RPMI7951 (cell line): Measurements from ENCODE around the gene SEPTIN8. TPM values are rescaled to one million over a fixed set of nuclear protein-coding genes. Genes with fewer than 3 reads are reported as not detected.
A peak's percentile ranks its signal among the peaks of the same experiment; 100 is the strongest.

Experiments
- DNase-seq: peaks from one replicate; pipeline ENCODE4 v3.0.0-alpha.2; 2012; ENCODE audit warnings: low read depth
- total RNA-seq: library from RNA; depleted of rRNA; stranded (reverse); fragments of >200 nt; shearing (Covaris generic); gene quantifications from 2 replicates; pipeline ENCODE4 v1.2.3, GENCODE V29; 2014; rRNA removed

The SEPTIN8 gene, protein sequence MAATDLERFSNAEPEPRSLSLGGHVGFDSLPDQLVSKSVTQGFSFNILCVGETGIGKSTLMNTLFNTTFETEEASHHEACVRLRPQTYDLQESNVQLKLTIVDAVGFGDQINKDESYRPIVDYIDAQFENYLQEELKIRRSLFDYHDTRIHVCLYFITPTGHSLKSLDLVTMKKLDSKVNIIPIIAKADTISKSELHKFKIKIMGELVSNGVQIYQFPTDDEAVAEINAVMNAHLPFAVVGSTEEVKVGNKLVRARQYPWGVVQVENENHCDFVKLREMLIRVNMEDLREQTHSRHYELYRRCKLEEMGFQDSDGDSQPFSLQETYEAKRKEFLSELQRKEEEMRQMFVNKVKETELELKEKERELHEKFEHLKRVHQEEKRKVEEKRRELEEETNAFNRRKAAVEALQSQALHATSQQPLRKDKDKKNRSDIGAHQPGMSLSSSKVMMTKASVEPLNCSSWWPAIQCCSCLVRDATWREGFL
- 34.3 and 44.8 TPM in 2 replicates for total RNA-seq

DNA sequence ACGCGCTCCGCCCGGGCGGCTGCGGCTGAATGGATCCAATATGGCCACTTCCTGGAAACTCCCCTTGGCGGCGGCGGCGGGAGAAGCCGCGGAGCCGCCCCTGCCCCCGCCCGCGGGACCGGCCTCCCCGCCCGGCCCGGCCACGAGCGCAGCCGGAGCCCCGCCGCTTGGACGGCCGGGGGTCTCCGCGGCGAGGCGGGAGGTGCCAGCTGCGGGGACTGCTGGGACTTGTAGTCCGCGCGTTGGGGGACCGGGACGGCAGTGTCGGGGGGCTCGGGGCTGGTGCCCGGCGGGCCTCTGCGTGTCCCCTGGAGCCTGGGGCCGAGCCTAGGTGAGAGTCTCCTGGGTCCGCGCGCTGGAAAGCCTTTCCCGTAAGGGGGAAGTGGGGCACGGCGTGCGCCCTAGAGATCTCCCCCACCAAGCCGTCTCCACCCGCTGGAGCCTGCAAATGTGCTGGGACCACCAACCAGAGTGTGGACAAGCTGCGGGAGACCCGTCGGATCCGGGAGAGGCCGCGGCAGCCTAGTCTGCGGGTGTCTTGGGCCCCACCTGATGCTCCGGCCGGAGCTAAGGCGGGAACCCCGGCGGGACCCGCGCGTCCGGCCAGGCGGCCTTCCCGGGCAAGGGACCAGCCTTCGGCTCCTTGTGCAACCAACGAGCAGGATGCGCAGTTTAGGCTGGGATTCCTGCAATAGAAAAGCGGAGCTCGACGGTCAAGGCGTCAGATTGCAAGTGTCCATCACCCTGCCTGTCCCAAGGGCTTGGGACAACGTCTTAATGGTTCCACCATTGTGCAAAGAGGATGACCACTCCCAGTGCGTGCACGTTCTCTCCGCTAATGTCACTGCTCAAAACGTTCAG lies at the start of gene SEPTIN8:
Gene SEPTIN8, minus strand, starts transcription at position 31 of the 861 bp plus-strand sequence. CDS start 102 bp downstream, outside the sequence.
- peak; percentile 51 for DNase-seq

DNA sequence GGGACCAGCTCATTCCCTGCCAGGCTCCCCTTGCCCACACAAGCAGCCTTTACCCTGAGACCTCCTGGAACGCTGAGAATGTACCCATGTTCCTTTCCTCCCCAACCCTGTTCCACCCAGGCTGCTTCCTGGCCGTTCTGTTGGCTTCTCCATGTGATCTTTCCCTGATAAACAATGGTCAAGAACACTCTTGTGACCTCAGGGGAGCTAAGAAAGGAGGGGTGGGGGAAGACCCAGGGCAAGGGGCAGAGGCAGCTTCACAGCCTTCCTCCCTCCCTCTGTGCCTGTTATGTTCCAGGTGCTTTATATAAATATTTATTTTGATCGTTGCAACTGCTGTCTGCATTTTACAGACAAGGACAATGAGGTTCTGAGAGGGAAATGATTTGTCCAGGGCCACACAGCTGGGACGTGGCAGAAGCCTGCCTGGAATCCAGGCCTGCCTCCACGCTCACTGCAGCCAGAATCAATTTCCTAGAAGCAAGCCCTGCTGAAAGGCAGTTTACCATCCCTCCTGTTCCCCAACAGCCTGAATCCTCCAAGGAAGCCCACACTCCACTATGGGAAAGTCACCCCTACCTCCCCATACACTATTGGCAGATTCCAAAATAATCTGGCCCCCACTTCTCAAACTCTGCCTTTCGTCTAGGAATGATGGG lies 49.5 kb upstream of the SEPTIN8 start:
- DNase-seq = no peak

DNA sequence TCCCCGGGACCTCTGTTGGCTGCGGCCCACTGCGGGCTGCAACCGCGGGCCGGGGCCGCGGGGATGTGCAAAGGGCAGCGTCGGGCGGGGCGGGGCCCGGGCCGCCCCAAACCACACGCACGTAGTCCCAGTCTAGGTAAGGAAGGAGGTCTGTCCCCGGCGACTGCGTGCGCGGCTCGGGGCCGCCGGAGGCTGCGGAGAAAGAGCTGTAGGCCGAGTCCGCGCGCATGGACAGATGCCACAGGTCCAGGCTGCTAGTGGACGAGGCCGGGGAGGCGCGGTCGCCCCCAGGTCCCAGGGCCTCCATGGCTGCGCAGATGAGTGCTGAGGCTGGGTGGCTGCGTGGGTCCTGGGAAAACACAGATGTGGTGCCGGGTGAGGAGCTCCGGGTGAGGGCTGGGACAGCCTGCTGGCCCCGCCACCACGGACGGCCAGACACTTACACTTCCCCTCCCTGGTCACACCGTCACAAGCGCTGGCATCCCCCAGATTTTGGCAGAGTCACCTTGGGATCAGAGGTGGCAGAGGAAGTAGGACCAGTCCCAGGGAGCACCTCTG lies 48.9 kb upstream of the SEPTIN8 start:
- no peak for DNase-seq

DNA sequence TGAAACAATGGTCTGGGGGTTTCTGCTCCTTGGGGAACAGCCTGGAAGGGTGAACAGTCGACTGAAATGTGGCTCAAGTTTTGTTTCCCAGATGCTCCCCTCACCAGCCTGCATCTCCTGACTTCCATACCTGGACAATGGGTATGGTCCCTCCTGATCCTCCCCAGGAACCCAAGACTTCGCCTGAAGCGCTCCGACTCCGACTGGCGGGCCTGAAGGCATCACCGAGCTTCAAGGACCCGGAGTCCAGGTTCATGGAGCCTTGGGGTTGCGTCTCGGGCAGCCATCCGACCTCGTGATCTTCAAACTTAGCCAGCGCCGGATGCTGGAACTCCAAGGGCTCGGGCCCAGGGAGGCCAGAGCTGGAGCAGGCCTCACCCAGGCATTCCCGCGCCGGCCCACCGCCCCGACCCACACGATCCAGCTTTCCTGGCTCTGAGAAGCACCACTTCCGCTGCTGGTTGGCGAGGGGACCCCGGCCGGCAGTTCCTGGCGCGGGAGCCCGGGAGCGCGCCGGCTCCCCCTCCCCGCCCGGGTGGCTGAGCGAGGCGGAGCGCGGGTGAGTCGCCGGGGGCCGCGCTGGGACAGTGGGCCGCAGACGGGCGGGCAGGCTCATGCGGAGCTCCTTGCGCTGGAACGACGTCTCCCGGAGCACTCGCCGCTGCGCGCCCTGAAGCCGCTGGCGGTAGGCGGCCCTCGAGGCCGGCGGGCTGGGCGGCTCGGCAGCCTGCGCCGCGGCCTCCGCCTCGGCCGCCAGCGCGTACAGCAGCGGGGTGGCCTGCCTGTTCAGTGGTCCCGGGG lies 48.2 kb upstream of the SEPTIN8 start:
- no peak for DNase-seq

DNA sequence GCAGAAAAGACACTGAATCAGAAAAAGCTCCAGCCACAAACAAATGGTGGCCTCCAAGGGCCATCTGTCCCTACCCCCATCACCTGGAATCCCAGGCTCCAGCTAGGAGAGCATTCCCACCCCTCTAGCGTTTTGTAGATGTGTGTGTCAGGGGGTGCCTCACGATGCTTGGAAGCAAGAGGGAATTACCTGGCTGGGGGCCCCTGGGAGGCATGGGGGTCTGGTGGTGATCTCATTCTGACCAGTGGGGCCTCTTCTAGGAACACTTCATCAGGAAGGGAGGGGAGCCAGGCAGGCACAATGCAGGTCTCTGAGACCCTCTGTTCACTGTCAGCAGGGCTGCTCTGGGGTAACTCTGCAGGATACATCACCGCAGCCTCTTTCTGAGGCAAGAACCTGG lies 47.4 kb upstream of the SEPTIN8 start:
- DNase-seq = no peak

DNA sequence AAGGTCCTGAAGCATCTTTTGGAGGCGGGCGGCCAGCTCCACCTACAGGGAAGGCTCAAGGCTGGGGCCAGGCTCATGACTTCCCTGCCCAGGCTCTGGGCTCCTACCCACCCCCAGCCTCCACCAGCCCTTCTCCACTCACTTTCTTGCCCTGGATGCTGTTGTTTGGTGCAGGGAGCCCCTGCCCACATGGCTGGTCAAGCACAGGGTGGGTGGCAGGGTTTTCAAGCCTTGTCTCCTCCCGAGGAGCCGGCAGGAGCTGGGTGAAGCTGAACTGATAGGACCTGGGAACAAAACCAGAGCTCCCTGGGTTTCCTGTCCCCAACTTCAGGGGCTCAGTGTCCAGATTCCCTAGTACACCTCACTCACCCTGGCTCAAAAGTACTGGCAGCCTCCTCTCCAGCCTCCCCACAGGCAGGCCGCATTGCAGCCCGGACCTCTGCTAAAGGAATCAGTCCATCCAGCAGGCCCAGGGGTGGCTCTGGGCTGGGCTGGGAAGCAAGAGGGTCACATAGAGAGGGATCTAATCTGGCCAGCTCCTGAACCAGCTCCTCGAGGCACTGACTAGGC lies 46.5 kb upstream of the SEPTIN8 start:
- DNase-seq = no peak

DNA sequence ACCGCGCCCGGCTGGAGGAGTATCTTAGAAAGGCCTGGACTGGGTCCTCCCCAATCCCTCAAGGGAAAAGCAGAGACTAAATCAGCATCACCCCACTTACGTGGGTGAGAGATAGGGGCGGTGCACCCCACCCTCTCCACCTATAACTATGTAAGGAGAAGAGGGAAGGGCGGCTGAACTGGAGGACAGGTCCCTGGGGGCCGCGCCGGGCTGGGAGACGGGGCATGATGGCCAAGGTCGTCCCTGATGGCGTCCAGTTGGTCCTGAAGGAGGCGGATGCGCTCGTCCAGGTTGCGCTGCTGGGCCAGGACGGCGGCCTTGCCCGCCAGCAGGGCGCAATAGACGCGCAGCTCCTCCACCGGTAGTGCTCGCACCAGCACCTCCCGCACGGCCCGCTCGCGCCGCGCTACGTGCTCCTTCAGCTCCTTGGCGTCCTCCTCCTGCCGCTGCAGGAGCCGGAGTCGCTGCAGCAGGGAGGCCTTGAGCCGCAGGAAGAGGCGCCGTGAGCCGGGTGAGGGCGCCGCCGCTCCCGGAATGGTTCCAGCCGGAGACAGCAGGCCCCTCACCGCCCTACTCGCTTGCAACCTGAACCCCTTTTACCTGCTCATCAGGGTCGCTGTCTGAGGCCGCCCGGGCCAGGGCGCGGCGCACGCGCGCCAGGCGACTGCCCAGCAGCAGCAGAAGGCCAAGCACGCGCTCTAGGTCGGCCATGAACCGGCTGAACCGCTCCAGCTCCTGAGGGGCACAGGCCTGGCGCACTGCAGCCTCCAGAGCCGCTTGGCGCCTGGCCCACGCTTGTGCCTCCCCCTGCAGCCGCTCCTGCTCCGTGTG lies 45.8 kb upstream of the SEPTIN8 start:
- no peak for DNase-seq

DNA sequence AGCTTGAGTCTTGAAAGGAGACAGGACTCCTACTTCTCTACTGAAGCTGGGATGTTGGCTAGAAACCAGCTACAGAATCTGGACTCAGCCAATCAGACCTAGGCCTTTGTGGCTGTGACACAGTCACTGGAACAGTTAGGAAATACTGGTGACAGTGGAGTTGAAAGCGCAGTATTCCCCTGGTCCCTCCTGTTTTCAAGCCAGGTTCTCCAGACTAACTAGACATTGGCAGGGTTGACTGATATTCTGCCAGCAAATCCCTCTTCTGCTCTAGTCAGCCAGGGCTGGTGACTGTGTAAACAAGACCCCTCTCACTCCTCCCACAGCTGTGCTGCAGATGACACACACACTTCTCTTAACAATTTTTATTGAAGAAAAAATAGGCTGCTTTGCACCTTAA lies 44.8 kb upstream of the SEPTIN8 start:
- DNase-seq = no peak

DNA sequence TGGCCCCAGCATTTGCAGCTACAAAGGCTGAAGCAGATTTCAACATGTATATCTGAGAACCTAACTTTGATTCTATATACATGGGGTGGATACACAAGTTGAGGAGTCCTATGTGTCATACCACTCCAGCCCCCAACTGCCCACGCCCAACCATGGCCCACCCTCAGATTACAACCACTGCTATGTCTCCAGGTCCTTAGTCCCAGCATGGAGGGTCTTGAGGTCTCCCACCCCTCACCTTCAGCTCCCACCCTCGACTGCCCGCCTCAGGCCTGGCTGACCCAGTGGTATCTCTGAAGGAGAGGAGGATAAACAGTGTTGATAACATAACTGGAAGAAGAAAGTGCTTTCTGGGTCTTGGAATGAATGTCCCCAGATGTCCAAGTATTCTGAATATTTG lies 44.3 kb upstream of the SEPTIN8 start:
- no peak for DNase-seq

DNA sequence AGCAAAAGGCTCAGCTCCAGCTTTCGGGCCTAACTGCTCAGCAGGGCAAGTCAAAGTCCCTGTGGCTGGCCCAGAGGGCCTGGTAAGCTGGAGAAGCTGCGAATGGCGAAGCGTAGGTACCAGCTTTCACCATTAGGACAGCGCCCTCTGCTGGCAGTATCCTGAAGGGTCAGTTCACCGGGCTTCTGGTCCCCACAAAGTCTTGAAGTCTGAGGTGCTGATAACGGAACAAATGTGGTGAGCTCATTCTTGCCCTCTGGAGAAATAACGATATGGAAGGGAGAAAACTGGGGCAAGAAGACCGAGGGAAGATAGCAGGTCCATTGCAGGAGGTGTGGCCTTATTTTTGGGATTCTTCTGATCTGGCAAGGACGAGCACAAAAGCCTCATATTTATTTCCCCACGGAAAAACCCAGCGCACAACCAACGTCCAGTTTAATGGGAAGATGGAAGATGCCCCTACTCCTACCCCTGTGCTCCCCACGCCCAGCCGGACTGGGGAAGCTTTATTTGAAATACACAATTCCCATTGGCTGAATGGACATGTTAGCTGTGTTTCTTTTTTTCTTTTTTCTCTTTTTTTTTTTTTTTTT lies 43.2 kb upstream of the SEPTIN8 start:
- DNase-seq = peak; percentile 80

DNA sequence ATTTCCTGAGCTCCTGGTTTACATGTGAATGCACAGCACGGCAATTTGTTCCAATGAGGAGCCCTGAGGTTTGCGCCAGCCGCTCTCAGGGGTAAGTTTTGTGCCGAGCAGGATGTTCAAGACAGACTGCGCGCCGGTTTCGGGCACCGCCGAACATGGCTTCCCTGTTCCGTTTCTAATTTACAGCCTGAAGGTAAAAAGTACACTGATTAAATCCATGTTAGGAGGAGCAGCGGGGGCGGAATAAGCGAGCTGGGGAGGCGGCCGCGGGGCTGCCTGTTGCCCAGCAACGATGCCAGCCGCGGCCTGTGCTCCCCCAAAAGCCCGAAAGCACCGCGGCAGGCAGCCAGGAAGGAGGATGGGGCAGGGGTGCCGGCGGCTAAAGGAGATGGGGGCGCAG lies 42.4 kb upstream of the SEPTIN8 start:
- no peak for DNase-seq

DNA sequence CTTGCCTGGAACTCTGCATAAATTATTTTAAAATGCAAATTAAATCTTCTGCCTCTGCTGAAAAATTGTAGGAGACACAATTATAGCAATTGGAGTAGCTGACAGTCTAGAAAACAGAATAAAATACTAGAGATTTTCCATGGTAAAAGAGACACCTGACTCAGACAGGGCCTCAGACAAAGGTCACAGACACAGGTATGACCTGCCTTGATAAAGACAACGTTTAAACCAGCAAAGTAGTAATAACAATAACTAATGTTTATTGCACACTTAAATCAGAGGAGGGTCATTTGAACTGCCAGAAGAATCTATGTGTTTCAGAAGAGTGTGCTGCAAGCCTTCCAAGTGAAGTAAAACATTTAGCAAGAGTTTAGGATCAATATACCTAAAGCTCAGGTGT lies 40.0 kb upstream of the SEPTIN8 start:
- DNase-seq = no peak

DNA sequence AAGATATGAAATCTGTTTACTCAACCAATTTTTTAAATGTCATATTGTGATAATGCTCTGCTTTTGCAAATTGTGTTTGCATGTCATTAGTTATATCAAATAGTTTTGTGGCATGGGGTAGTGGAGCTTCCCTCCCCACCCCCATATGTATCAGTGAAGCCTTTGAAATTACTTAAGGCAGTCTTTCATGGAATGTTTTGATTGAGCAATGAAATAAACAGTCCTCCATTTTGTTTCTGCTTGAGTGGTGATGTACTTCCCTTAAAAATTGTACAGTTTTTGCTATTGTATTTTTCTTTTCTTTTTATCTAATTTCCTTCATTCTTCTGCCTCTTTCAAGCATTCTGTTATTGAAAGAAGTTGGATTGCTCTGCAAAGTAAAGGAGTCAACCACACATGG lies 39.5 kb upstream of the SEPTIN8 start:
- DNase-seq = no peak

DNA sequence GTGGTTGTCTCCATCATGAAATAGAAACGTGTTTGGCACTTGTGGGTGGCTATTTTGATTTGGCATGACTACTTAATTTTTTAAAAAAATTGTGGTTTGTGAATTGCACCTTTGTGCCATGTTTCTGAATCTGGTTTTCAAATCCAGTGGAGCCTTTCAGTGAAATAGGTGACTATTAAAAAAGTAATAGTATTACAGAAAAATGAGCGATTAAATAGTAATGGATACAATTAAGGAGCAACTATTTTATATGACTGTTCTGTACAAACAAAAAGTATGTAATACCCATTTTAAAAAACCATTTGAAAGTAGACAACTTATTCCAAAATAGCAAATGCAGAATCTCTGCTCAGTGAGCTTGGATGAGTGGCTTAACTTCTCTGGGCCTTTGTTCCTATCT lies 39.0 kb upstream of the SEPTIN8 start:
- no peak for DNase-seq

DNA sequence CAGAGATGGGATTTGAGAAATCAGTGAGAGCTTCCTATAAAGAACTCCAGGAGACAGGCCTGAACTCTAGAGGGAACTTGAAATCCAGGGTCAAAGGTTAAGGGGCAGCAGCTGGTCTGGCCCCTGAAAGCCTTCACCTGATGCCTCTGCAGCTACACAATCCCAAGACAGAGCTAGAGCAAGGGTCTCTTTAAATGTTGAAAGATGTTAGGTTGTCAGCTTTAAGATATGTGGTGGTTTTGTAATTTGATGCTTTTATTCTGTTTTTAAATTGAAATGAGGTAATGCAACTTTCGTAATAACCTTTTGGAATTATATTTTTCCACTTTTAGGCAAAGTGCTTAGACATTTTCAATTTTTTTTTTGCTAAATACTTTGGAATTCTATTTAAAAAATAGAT lies 38.4 kb upstream of the SEPTIN8 start:
- DNase-seq = no peak

DNA sequence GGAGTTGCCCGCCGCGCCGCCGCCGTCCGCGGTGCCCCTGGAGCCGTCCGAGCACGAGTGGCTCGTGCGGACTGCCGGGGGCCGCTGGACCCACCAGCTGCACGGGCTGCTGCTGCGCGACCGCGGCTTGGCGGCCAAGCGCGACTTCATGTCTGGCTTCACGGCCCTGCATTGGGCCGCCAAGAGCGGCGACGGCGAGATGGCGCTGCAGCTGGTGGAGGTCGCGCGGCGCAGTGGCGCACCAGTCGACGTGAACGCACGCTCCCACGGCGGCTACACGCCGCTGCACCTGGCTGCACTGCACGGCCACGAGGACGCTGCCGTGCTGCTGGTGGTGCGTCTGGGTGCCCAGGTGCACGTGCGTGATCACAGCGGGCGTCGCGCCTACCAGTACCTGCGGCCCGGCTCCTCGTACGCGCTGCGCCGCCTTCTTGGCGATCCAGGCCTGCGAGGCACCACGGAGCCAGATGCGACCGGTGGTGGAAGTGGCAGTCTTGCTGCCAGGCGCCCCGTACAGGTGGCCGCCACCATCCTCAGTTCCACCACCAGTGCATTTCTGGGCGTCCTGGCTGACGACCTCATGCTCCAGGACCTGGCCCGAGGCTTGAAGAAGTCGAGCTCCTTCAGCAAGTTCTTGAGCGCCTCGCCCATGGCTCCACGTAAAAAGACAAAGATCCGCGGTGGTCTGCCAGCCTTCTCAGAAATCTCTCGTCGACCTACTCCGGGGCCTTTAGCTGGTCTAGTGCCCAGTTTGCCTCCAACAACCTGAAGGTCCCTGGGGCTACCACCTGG lies 37.7 kb upstream of the SEPTIN8 start:
- no peak for DNase-seq

DNA sequence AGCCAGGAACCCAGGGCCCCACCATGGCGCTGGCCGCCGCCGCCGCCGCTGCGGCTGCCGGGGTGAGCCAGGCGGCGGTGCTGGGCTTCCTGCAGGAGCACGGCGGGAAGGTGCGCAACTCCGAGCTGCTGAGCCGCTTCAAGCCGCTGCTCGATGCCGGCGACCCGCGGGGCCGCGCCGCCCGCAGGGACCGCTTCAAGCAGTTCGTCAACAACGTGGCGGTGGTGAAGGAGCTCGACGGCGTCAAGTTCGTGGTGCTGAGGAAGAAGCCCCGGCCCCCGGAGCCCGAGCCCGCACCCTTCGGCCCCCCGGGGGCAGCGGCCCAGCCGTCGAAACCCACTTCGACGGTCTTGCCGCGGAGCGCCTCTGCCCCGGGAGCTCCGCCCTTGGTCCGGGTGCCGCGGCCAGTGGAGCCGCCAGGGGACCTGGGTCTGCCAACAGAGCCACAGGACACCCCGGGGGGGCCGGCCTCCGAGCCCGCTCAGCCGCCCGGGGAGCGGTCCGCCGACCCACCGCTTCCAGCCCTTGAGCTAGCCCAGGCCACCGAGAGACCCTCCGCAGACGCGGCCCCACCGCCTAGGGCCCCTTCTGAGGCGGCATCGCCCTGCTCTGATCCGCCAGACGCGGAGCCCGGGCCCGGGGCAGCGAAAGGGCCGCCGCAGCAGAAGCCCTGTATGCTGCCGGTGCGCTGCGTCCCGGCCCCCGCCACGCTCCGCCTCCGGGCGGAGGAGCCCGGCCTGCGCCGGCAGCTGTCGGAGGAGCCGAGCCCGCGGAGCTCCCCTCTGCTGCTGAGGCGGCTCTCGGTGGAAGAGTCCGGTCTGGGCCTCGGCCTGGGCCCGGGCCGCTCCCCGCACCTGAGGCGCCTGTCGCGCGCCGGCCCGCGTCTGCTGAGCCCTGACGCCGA lies 36.8 kb upstream of the SEPTIN8 start:
- DNase-seq = no peak
